ENCODE data around the gene FAM222A.

Gene FAM222A

DNA sequence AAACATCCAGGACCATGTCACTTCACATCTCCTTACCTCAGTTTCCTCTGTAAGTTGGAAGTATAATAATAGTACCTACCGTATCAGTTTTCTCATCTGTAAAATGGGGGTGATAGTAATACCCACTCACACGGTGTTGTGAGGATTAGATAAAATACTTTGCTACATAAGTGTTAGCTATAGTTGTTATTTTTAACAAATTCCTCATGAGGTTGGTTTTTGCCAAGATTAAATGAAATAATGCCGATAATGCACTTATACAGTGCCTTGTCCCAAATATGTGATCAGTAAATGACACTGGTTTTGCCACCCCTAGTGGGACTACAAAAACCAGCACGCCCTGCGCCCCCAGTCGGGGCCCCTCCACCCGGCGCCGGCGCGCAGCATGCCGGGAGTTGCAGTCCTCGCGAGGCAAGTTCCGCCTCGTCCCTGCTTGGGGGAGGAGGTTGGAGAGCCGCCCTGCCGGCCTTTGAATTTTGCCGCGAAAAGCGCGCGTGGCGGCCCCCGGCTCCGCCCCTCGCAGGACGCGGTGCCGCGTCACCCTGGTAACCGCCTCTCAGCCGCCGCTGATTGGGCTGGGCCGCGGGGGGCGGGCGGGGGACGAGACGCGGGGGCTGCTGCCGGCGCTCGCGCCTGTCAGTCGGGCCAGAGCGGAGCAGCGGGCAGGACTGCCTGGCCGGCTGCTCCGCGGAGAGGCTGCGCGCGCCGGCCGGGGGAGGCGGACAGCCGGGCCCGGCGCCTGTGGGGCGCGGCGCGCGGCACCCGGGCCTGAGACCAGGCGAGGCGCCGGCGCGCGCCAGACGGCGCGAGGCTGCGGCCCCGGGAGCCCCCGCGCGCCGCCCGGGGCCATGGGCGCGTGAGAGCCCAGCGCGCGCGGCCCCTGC is at the start of gene FAM222A:
Gene FAM222A, plus strand, starts transcription at position 639 of the 884 bp plus-strand sequence. CDS start 30,322 bp downstream, outside the sequence.
- peak; percentile 95 for DNase-seq

DNA sequence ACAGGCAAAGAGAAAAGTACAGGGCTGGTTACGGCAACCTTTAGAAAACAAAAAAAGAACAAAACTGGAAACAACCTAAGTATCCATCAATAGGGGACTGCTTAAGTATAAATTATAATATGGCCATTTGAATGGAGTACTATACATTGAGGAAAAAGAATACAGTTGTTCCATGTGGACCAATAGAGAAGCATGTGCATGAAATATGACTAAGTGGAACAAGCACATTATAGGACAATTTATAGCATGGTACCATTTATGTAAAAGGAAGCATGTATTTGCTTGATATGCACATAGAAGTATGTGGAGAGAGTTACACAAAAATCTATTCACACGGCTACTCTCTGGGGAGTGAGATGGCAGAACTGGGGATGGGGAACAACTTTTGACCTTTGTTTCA is 49.2 kb upstream of the FAM222A start:
- no peak for DNase-seq

GRCh38 chr12:109666068-109666467 is 47.6 kb upstream of the FAM222A start:
- DNase-seq: no peak

DNA sequence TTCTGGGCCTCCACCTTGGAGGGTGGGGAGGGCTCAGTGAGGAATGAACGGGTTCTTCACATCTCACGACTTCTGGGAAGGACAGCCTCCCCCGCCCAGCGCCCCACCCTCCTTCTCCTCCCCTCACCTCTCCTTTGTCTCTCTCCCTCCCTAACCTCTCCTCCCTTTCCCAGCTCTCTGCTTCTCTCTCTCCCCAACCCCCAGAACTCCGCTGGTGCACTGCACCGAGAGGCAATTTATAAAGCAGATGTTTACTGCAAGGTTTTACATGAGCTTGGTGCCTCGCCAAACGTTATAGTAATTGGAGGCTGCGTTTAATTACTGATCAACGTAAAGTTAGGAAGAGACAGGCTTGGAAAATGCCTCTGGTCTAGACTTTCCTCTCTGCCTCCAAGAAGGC is 42.9 kb upstream of the FAM222A start:
- no peak for DNase-seq

- no peak for DNase-seq
Measured at GRCh38 chr12:109671502-109671901, 42.1 kb upstream of the FAM222A start.

- DNase-seq: no peak
Measured at GRCh38 chr12:109673379-109673778, 40.2 kb upstream of the FAM222A start.

DNA sequence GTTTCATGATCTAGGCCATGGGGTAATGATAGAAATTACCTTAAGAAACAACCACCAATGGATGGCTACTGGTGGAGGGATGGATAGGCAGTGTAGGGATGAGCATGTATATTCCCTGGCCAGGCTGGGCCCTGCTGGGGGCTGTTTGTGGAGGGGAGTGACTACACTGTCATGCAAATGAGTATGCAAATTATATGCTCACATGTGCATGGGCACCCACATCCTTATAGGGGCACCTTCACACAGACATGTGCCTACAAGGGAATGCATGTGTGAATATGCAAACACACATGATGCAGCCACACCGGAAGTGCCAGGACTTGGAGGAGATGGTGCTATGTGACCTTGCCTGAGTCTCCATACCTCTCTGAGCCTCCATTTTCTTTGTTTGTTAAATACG is 39.7 kb upstream of the FAM222A start:
- DNase-seq: no peak

DNA sequence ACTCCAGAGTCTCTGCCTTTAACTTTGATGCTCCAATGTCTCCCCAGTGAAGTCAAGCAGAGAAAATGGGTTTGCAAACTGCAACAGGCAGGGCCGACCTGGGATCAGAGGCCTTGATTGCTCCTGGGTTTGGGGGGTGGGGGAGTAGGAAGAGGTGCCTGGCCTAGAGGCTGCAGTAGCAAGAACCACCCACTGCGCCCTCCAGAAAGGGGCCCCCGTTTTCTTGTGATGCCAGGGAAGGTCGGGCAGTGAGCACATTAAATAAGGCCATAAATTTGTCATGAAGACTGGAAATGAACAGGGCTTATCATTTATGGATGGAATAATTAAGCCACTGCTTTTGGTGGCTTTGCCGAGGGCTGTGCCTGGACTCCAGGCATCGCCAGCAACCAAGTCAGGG is 38.2 kb upstream of the FAM222A start:
- no peak for DNase-seq

- no peak for DNase-seq
Measured at GRCh38 chr12:109677279-109677691, 36.3 kb upstream of the FAM222A start.

DNA sequence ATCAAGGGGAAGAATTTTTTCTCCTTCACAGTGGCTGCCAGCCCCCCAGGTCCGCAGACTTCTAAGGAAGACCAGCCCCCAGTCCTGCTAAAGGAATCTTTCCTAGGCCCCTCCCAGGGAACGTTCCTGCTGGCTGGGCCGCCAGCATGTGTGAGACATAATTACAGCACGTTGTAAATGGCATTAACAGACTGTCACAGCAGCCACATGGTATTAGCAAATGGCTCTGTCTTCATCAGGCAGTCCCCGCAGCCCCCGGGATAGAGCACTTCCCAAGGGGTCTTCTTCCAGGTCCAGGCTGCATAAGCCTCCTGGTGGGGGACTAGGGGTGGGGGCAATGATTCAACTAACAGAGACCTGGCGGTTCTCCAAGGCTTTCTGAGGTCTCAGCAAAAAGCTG is 34.9 kb upstream of the FAM222A start:
- no peak for DNase-seq

- DNase-seq: no peak
Measured at GRCh38 chr12:109679501-109680263, 33.9 kb upstream of the FAM222A start.

GRCh38 chr12:109680264-109681005 is 33.2 kb upstream of the FAM222A start:
- no peak for DNase-seq

DNA sequence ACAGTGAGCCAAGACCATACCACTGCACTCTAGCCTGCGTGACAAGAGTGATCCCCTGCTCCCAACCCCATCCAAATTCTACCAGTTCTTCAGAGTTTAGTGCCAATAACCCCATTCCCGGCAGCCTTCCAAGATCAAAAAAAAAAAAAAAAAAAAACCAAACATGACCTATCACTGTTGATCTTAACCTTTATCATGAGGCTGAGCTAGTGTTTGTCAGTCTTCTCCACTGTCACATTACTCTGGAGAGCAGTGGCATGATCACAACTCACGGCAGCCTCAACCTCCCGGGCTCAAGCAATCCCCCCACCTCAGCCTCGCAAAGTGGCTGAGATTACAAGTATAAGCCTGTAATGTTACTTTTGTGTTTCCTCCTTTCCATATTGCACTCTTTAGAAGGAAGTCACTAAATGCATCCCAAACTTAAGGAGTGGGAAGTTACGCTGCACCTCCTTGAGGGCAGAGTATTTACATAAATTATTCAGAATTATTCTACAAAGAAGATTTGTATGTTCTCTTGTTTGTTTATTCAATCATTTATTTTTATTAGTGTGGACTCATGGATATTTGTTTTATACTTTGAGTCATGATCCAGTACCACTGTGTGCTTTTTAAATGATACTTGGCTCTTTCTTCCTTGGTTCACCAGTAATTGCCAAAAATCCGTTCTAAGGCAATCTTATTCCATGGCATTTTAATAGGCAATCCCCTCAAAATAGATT is 31.5 kb upstream of the FAM222A start:
- no peak for DNase-seq

GRCh38 chr12:109682708-109683060 is 30.9 kb upstream of the FAM222A start:
- DNase-seq: no peak

DNA sequence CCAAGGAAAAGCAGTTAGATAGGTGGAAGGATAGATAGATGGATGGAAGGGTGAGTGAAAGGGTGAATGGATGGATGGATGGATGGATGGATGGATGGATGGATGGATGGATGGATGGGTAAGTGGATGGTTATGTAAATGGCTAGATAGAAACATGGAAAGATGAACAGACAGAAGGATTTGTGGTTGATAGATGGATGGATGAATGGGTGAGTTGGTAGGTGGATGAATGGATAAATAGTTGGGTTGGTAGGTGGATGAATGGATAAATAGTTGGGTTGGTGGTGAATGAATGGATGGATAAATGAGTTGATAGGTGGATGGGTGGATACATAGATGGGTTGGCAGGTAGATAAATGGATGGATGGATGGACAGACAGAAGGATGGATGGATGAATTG is 30.3 kb upstream of the FAM222A start:
- no peak for DNase-seq

DNA sequence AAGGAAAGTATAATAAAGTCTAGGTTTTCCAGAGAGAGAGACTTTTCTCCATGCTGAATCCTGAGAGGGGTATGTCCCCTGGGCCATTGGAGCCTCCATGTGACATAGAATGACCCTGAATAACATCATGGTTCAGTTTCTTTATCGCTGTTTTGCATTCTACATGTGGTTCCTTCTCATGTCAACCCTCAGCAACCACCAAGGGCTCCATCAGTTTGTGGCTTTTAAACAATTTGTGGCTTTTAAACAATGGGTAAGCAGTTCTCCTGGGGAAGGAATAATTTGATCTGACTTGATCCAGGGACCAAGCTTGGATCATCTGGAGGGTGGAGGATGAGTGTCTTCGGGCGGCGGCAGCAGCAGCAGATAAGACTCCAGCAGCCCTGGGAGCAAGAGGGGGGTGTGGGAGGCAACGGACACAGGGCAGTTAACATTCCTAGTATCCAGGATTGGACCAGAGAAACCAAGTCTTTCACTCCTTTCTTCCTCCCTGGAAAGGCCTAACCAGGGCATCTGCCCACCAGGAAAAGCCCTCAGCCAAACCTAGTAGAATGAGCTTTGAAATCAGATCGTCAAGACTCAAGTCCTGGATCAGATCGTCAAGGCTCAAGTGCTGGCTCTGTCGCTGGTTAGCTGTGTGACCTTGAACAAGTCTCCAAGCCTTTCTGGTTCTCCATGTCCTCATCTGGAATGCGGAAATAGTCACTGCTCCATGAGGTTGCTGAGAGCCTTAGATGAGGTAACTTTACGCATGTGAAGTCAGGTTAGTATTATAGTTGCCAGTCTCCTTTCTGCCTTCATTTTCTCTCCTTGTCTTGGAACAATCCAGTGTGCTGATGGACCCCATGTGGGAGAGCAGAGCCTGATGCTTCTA is 27.8 kb upstream of the FAM222A start:
- no peak for DNase-seq

DNA sequence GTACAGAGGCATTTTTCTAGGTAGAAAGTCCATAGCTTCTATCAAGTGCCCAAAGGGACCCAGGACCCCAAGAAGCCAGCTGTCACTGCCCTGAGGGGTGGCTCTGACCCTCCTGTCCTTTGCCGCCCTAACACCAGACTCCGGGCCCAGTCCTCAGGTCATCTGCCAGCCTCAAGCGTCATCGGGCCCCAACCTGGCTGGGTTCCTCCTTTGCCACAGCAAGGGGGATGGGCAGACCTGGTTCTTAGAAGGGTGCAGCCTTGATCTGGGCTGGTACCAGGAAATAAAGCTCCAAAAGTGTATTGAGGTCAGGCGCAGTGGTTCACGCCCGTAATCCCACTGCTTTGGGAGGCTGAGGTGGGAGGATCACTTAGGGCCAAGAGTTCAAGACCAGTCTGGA is 27.1 kb upstream of the FAM222A start:
- no peak for DNase-seq

GRCh38 chr12:109687250-109687649 is 26.4 kb upstream of the FAM222A start:
- DNase-seq: no peak

DNA sequence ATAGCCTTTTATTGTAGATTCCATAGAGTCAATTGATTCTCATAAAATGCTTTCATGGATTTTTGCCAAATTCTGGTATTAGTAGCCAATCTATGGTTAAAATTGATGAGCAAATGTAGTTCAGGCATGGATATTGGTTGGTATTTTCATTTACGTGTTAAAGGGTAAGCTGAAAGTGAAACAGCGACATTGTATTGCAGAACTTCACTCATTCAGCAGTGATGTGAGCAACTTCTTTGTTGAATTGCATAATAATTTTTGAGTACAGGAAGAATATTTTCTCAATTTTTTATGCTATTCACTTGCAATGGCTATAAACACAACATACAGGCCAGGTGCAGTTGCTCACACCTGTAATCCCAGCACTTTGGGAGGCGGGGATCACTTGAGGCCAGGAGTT is 24.2 kb upstream of the FAM222A start:
- DNase-seq: no peak

DNA sequence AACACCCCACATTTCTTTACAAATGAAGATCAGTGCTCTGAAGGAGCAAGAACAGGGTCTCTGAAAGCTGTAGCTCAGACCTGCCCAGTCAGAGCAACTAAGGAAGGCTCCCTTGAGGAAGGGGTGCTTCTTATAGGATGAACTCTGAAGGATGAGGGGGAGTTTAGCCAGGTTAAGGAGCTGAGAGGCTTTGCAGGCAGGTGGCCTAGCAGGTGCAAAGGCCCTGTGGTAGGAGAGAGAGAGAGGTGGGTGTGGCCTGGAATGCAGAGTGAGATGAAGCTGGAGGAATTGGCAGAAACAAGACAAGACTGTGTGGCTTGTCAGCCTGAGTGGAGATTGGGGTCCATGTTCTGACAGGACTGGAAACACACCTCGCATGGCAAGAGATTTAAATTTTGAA is 20.5 kb upstream of the FAM222A start:
- DNase-seq: no peak

DNA sequence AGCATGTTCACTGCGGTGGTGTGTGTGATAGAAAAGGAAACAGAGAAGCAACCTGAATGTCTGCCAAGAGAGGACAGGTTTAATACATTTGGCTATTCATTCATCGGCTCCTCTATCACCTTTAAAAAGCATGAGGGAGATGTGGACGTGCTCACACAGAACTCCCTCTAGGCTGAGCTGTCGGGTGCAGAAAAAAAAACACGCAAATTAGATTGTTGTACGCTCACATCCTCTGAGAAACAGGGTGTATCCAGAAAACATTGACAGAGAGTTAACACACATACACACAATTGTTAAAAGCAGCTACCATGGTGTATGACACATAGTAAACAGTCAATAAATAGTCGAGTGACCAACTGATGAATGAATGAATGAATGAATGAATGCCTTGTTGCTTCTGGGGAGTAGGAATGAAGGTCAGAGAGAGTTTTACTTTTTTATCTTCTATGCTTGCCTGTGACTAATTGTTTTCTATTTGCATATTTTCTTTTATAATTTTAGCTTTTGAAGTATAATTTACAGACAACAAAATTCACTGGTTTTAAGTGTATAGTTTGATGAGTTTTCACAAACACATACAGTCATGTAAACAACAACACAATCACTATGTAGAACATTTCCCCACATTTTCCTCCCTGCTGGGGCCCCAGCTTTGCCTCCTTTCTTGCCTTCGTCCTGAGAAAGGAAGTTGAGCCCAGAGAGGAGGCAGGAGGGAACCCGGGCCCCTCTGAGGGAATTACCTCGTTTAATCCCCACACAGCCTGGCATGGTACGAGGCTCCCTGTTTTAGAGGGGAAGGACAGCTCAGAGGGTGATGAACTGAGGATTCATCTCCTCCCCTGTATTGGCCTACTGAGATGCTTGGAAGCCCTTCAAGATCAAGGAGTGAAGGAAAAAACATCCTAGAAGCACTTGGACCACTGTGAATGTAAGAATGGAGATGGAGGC is 19.7 kb upstream of the FAM222A start:
- DNase-seq: no peak
